GM18858 (cell line): ENCODE measurements around the gene MTUS2.

Source experiments
- ATAC-seq: cut with Tn5 transposase; IDR thresholded peaks from one replicate; pipeline ENCODE4 v1.9.1; 2021; ENCODE audit not compliant: unreplicated experiment

MTUS2 gene

GRCh38 chr13:28820099-28821051 lies at the start of gene MTUS2:
MTUS2 (plus strand) TSS chr13:28820339.
- ATAC-seq = peak; percentile 32

GRCh38 chr13:28778308-28779215 lies 41.6 kb upstream of the MTUS2 start:
- no peak for ATAC-seq

GRCh38 chr13:28792992-28793391 lies 27.1 kb upstream of the MTUS2 start:
- ATAC-seq = no peak

- no peak for ATAC-seq
Measured at GRCh38 chr13:28794396-28794795, 25.7 kb upstream of the MTUS2 start.

GRCh38 chr13:28796938-28797257 lies 23.2 kb upstream of the MTUS2 start:
- no peak for ATAC-seq

- ATAC-seq = no peak
Measured at GRCh38 chr13:28805193-28805819, 14.8 kb upstream of the MTUS2 start.

- no peak for ATAC-seq
Measured at GRCh38 chr13:28817204-28817603, 2.9 kb upstream of the MTUS2 start.

GRCh38 chr13:28819046-28819730 lies 951 bp upstream of the MTUS2 start:
- ATAC-seq = no peak

GRCh38 chr13:28819735-28820098 lies 422 bp upstream of the MTUS2 start:
- ATAC-seq = peak; percentile 44

GRCh38 chr13:28822151-28822550 lies 2.0 kb downstream of the MTUS2 start:
- ATAC-seq = no peak

- ATAC-seq = no peak
Measured at GRCh38 chr13:28822801-28823200, 2.7 kb downstream of the MTUS2 start.

- no peak for ATAC-seq
Measured at GRCh38 chr13:28825379-28825778, 5.2 kb downstream of the MTUS2 start.

GRCh38 chr13:28826368-28826767 lies 6.2 kb downstream of the MTUS2 start:
- ATAC-seq = no peak

- ATAC-seq = no peak
Measured at GRCh38 chr13:28830580-28830979, 10.4 kb downstream of the MTUS2 start.

- ATAC-seq = no peak
Measured at GRCh38 chr13:28831117-28831516, 11.0 kb downstream of the MTUS2 start.

- ATAC-seq = no peak
Measured at GRCh38 chr13:28837111-28837510, 17.0 kb downstream of the MTUS2 start.

GRCh38 chr13:28843639-28844038 lies 23.5 kb downstream of the MTUS2 start:
- ATAC-seq = no peak

- no peak for ATAC-seq
Measured at GRCh38 chr13:28849441-28849840, 29.3 kb downstream of the MTUS2 start.

GRCh38 chr13:28850226-28850625 lies 30.1 kb downstream of the MTUS2 start:
- ATAC-seq = no peak

- no peak for ATAC-seq
Measured at GRCh38 chr13:28851422-28851821, 31.3 kb downstream of the MTUS2 start.

GRCh38 chr13:28854657-28855056 lies 34.5 kb downstream of the MTUS2 start:
- ATAC-seq = no peak
